HepG2 (cell line): Measurements from ENCODE around the gene NUP214. TPM values are rescaled to one million over a fixed set of nuclear protein-coding genes. Genes with fewer than 3 reads are reported as not detected.

Source experiments
- ATAC-seq: fragments of 200-7000 bp; cut with Tn5 transposase; 3 replicates; pipeline ENCODE4 v1.9.1; 2020; ENCODE audit warnings: mild to moderate bottlenecking, moderate library complexity
- BruUV-seq: library from RNA; stranded (reverse); fragments of 400-500 nt; replicated peaks from 2 replicates; lab custom pipeline; 2021; lab: Mats Ljungman, UMichigan
- CTCF ChIA-PET: fragments of 300-600 bp; formaldehyde crosslinking; extraction: SDS; loops from one replicate; lab custom pipeline; 2021; ENCODE audit warnings: low total read pairs, inconsistent platforms, low intra/inter-chr PET ratio; lab: Yijun Ruan, JAX
- POLR2A ChIA-PET: fragments of 350-600 bp; sonication (Branson Sonifier 250); formaldehyde crosslinking; loops from one replicate; lab custom pipeline; 2020; ENCODE audit warnings: antibody characterized with exemption, inconsistent platforms; lab: Yijun Ruan, JAX
- DNase-seq: peaks from one replicate; pipeline ENCODE4 v3.0.0-alpha.2; 2015; ENCODE audit warnings: low spot score
- FAIRE-seq: peaks from 3 replicates; lab custom pipeline; 2011; peaks lifted over from hg19 to GRCh38; lab: Jason Lieb, UNC
- H2AFZ ChIP-seq: one replicate; pipeline ENCODE4 v1.6.1; 2011; ENCODE audit warnings: low read length, inconsistent platforms
- H3K27ac ChIP-seq: fragments of 300-600 bp; 3 replicates; pipeline ENCODE4 v1.8.0; 2011; ENCODE audit warnings: mixed run types, mild to moderate bottlenecking, mixed read lengths, low read length, inconsistent platforms; ENCODE audit not compliant: insufficient read depth; ENCODE audit errors: extremely low read length
- H3K27me3 ChIP-seq, 2 experiments: fragments of 200-600 bp in 1 of 2; 2 replicates in 1 of 2; 3 replicates in 1 of 2; pipeline versions ENCODE4 v1.6.0 to v1.8.0; 2011; ENCODE audit warnings: low read length in 2 of 2, mild to moderate bottlenecking in 2 of 2, moderate library complexity in 2 of 2, inconsistent platforms in 1 of 2; ENCODE audit not compliant: insufficient read depth in 2 of 2, control insufficient read depth in 1 of 2
- H3K36me3 ChIP-seq, 2 experiments: fragments of 200-600 bp in 1 of 2; replicated peaks in 1 of 2; 2 replicates in 1 of 2; 3 replicates in 1 of 2; pipeline versions ENCODE4 v1.5.1 to v1.8.0; 2011; ENCODE audit warnings: low read length in 2 of 2, inconsistent platforms in 1 of 2; ENCODE audit not compliant: insufficient read depth in 2 of 2, control insufficient read depth in 1 of 2
- H3K4me1 ChIP-seq: 2 replicates; pipeline ENCODE4 v1.5.1; 2012; ENCODE audit warnings: low read length, inconsistent platforms; ENCODE audit not compliant: insufficient read depth
- H3K4me2 ChIP-seq: 2 replicates; pipeline ENCODE4 v1.6.0; 2011; ENCODE audit warnings: low read depth, low read length, inconsistent platforms
- H3K4me3 ChIP-seq, 3 experiments: fragments of 200-600 bp in 1 of 3; sonication (generic), shearing (Covaris generic) in 1 of 3; replicated peaks in 1 of 3; 2 replicates each; pipeline ENCODE4 v1.5.1; 2011 to 2016; ENCODE audit warnings: low read length in 3 of 3, inconsistent platforms in 2 of 3, low read depth in 2 of 3, mild to moderate bottlenecking in 2 of 3, control low read depth in 1 of 3, mixed read lengths in 1 of 3; ENCODE audit not compliant: insufficient read depth in 1 of 3
- H3K79me2 ChIP-seq: one replicate; pipeline ENCODE4 v1.6.1; 2011; ENCODE audit warnings: low read length, inconsistent platforms; ENCODE audit not compliant: insufficient read depth
- H3K9ac ChIP-seq: 2 replicates; pipeline ENCODE4 v1.6.0; 2011; ENCODE audit warnings: mild to moderate bottlenecking, low read depth, low read length, inconsistent platforms; ENCODE audit not compliant: insufficient read depth
- H3K9me3 ChIP-seq: 2 replicates; pipeline ENCODE4 v1.5.1; 2012; ENCODE audit warnings: mild to moderate bottlenecking, low read length
- H4K20me1 ChIP-seq: 2 replicates; pipeline ENCODE4 v1.6.0; 2011; ENCODE audit warnings: inconsistent platforms, mild to moderate bottlenecking, low read length, moderate library complexity; ENCODE audit not compliant: insufficient read depth
- ARID2 ChIP-seq: sonication (generic); formaldehyde crosslinking; IDR thresholded peaks from 2 replicates; pipeline ENCODE4 v1.8.1; 2022; ENCODE audit warnings: mild to moderate bottlenecking, missing genetic modification reagents, borderline replicate concordance
- CEBPB ChIP-seq: IDR thresholded peaks from 2 replicates; pipeline ENCODE4 v1.6.1; 2011; ENCODE audit warnings: low read depth, low read length, improper control_type of control experiment, borderline replicate concordance
- HNF4A ChIP-seq: sonication (generic); formaldehyde crosslinking; IDR thresholded peaks from 2 replicates; pipeline ENCODE4 v1.4.0; 2020; ENCODE audit warnings: missing genetic modification reagents
- HOXD1 ChIP-seq: sonication (generic); formaldehyde crosslinking; IDR thresholded peaks from 2 replicates; pipeline ENCODE4 v1.5.0; 2020; ENCODE audit warnings: missing genetic modification reagents
- TIGD3 ChIP-seq: sonication (generic); formaldehyde crosslinking; IDR thresholded peaks from 2 replicates; pipeline ENCODE4 v1.5.1; 2020; ENCODE audit warnings: mild to moderate bottlenecking, missing genetic modification reagents, borderline replicate concordance
- USF2 ChIP-seq, 2 experiments: sonication (generic) in 1 of 2; formaldehyde crosslinking in 1 of 2; IDR thresholded peaks; 2 replicates each; pipeline versions ENCODE4 v1.5.1 to v1.6.1; 2011 to 2020; ENCODE audit warnings: borderline replicate concordance in 1 of 2, low read depth in 1 of 2, low read length in 1 of 2, mild to moderate bottlenecking in 1 of 2, missing genetic modification reagents in 1 of 2, moderate library complexity in 1 of 2
- ZBTB49 ChIP-seq: sonication (generic); formaldehyde crosslinking; IDR thresholded peaks from 2 replicates; pipeline ENCODE4 v1.4.0; 2020; ENCODE audit warnings: missing genetic modification reagents, borderline replicate concordance
- ZNF33B ChIP-seq: sonication (generic); formaldehyde crosslinking; IDR thresholded peaks from 2 replicates; pipeline ENCODE4 v1.5.1; 2020; ENCODE audit warnings: mild to moderate bottlenecking, missing genetic modification reagents
- ZNF468 ChIP-seq: sonication (generic); formaldehyde crosslinking; IDR thresholded peaks from 2 replicates; pipeline ENCODE4 v1.8.0; 2022; ENCODE audit warnings: mild to moderate bottlenecking, moderate library complexity, missing genetic modification reagents
- WGBS: methylation state at CpG from one replicate; pipeline ENCODE4 v1.1.6; 2017; ENCODE audit warnings: low lambda C conversion rate; 5-methylcytosine and 5-hydroxymethylcytosine counted together
- in situ Hi-C: cut with HindIII; loops from 2 replicates; pipeline ENCODE4 v1.10.0; 2017; ENCODE audit warnings: low pct_unique_long_range_greater_than_20kb; ENCODE audit not compliant: extremely low pct_ligation_motif_present
- intact Hi-C: fragments of 100-400 bp; cut with micrococcal nuclease; formaldehyde crosslinking; loops from one replicate; pipeline ENCODE4 v1.10.0; 2022; ENCODE audit not compliant: unreplicated experiment
- polyA plus RNA-seq, 8 experiments: library from polyadenylated mRNA; depleted of rRNA in 3 of 8; stranded (reverse) in 7 of 8; unstranded in 1 of 8; fragments of >200 nt; fragmentation: Illumina TruSeq in 4 of 8; extraction: Trizol in 4 of 8; gene quantifications; 2 replicates each; pipeline versions ENCODE4 v1.2.1 to v1.2.3, GENCODE V29; 2011 to 2016; ENCODE audit warnings: low read depth in 4 of 8, missing spikeins in 1 of 8, mixed read lengths in 1 of 8; ENCODE audit not compliant: insufficient read depth in 1 of 8
- total RNA-seq, 5 experiments: library from RNA; depleted of rRNA; stranded (reverse); fragments of >200 nt; fragmentation: Illumina TruSeq; extraction: Trizol; gene quantifications; 2 replicates each; pipeline ENCODE4 v1.2.3, GENCODE V29; 2016; ENCODE audit warnings: low read depth in 1 of 5
- TF ChIP-seq, protein P1 (sequence below): sonication (generic); formaldehyde crosslinking; IDR thresholded peaks from 2 replicates; pipeline ENCODE4 v1.4.0; 2020; ENCODE audit warnings: missing genetic modification reagents

NUP214 gene
- total and polyA plus RNA-seq, 2 of the 13 experiments (the other 11 are each of a cell fraction or from before 2014, with no cell fraction given) = 8.4 to 16.0 TPM

DNA sequence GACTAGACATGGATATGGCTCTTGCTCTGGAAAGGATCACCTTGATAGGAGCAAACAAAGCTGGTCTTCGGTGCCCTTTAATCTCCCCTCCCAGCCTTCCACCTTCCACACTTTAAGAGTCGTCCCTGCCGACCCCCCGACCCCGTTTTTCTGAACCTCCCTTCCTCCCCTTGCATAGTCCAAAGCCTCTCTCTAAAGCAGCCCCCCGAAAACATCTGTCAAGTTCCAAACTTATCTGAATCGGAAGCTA lies 423 bp upstream of the NUP214 start (continued):
- TF ChIP-seq, protein P1, sequence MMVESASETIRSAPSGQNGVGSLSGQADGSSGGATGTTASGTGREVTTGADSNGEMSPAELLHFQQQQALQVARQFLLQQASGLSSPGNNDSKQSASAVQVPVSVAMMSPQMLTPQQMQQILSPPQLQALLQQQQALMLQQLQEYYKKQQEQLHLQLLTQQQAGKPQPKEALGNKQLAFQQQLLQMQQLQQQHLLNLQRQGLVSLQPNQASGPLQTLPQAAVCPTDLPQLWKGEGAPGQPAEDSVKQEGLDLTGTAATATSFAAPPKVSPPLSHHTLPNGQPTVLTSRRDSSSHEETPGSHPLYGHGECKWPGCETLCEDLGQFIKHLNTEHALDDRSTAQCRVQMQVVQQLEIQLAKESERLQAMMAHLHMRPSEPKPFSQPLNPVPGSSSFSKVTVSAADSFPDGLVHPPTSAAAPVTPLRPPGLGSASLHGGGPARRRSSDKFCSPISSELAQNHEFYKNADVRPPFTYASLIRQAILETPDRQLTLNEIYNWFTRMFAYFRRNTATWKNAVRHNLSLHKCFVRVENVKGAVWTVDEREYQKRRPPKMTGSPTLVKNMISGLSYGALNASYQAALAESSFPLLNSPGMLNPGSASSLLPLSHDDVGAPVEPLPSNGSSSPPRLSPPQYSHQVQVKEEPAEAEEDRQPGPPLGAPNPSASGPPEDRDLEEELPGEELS (CRISPR knock-in tag) = no peak
- TF ChIP-seq ZNF33B (CRISPR knock-in tag) = no peak
- TF ChIP-seq HOXD1 = 0 out of 2 replicates have a peak, but pooled peaks have one; percentile 6

DNA sequence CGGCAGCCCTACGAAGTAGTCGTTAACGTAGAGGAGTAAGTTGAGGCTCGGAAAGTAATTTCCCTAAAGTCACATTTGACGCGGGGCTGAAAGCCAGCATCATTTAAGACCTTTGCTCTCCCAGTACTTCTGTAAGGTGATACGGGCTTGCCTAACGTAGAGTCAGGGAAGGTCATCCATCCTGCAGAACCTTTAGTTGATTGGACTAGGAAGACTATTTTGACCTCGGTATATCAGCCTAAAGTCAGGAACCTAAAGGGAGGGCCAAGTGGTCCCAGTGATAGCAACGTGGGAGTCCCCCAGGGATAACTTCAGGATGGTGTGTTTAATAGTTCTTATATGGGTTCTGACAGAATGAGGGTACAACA lies 657 bp downstream of the NUP214 start:
- in situ Hi-C loops (no loop called here), intact Hi-C loops (no loop called here)
- peak; percentile 2; the same call in 1 of the 3 replicates for ATAC-seq
- peaks cover 0 to 6% of the 10 kb centered on the region in 2 experiments; a peak in 1 of 5 replicates for H3K27me3 ChIP-seq
- peaks cover 53% of the 10 kb centered on the region for H3K4me1 ChIP-seq
- H2AFZ ChIP-seq = no peak overlapping the region
- H3K27ac ChIP-seq = peak overlapping the region; percentile 94
- BruUV-seq = no TSS peak
- H3K79me2 ChIP-seq = peaks cover 27% of the 10 kb centered on the region
- H3K4me3 ChIP-seq = peak overlapping the region; percentile 82 to 98 (median 96)
- ChIA-PET CTCF (no interaction called here), POLR2A (interaction anchor here (1.2 to 2.5 kb wide), 5 partner anchors 9 to 69 kb away, joined by 3 to 19 read pairs (median 5); partner anchors contain the start of gene AIF1L)
- TF ChIP-seq ARID2 (CRISPR knock-in tag) (0 out of 2 replicates have a peak, but pooled peaks have one; percentile 37), TIGD3 (0 out of 2 replicates have a peak, but pooled peaks have one; percentile 8), ZBTB49 (CRISPR knock-in tag) (no peak), CEBPB (0 out of 2 replicates have a peak, but pooled peaks have one; percentile 14), USF2 (IDR thresholded peaks at IDR 0.05; ENCODE audit: low read depth, low read length) (no peak), USF2 (CRISPR knock-in tag; IDR thresholded peaks at IDR 0.05; ENCODE audit: borderline replicate concordance) (no peak), ZNF468 (CRISPR knock-in tag) (0 out of 2 replicates have a peak, but pooled peaks have one; percentile 0), HNF4A (CRISPR knock-in tag) (0 out of 2 replicates have a peak, but pooled peaks have one; percentile 6)
- peak overlapping the region; percentile 95 for H3K9ac ChIP-seq
- DNase-seq = peak; percentile 34
- H3K4me2 ChIP-seq = peak overlapping the region; percentile 93
- H3K9me3 ChIP-seq = no peaks in the 10 kb centered on the region
- no peaks in the 10 kb centered on the region for H4K20me1 ChIP-seq
- FAIRE-seq = no peak
- peaks cover 10 to 45% of the 10 kb centered on the region in 2 experiments; a peak in 4 of 5 replicates for H3K36me3 ChIP-seq
- WGBS = 0% methylated on average over 4 of the region's 11 CpGs
